GM19023 (cell line): ENCODE measurements around the gene NOXA1.

ENCODE experiments used
- ATAC-seq: cut with Tn5 transposase; IDR thresholded peaks from one replicate; pipeline ENCODE4 v1.9.1; 2021; ENCODE audit warnings: mild to moderate bottlenecking, moderate library complexity; ENCODE audit not compliant: unreplicated experiment

NOXA1 gene

DNA sequence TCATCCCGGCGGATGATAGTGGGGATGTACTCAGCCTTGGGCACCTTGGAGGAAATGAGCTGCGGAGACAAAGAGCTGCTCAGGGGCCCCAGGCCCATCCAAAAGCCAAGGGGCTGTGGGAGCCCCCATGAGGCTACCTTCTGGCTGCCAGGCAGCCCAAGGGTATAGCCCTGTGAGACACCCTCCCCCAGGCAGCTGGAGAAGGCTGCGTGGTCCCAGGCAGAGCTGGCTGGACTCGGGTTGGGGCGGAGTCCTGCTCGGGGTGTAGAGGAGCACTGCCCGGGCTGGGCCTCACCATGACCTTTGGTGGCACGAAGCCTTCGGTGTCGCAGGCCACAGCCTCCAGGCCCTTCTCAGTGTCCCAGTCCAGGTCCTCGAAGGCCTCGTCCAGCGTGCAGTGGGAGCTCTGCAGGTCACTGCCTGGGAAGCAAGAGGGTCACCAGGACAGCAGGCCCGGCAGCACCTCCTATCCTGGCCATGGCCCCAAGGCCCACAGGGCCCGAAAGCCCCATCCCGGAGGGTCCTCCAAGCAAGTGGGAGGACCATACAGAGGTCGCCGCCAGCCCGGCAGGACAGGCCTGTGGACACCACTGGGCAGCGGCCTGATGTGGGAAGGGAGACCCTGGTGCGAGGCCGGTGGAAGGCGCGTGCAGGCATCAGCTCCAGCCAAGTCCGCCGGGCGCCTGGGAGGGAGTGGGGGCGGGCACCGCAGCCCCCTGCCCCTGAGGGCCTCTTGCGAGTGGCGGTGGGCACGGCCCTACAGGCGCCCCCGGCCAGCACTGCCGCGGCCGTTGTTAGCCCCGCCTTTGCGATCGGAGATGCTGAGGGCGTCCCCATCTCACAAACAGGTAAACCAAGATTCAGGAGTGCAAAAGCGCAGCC is 29.8 kb downstream of the NOXA1 start:
- ATAC-seq: no peak

DNA sequence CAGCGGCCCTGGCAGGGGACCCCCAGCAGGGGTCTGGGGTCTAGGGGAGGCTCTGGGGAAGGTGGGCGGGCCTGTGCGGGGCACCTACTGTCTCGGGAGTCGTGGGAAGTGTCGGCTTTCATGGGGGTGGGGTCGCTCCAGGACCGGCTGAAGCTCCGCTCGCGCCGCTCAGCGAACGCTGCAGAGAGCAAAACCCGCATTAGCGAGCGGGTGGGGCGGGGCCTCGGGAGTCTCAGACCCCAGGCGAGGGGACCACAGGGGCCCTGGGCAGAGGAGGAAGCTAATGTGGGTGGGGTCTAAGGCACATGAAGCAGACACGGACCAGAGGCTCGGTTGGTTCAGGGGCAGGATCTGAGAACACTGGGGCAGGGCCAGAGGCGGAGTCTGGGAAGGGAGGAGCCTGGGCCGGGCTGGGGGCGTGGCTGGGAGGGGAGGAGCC is 30.5 kb downstream of the NOXA1 start:
- ATAC-seq: peak; percentile 40

DNA sequence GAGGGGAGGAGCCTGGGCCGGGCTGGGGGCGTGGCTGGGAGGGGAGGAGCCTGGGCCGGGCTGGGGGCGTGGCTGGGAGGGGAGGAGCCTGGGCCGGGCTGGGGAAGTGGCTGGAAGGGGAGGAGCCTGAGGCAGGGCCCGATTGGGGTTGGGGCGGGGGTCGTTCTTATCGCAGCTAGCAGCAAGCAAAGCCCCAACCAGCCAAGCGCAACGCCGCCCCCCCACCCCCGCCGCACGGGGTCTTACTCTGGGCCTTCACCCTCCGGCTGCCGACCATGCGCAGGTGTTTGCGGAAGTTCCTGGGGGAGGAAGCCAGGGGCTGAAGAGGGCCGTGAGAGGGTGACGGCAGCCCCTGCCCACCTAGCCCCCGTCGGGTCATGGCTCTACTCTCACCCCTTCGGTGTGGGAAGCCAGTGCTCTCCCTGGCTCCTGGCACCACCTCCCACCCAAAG is 31.0 kb downstream of the NOXA1 start:
- ATAC-seq: no peak

DNA sequence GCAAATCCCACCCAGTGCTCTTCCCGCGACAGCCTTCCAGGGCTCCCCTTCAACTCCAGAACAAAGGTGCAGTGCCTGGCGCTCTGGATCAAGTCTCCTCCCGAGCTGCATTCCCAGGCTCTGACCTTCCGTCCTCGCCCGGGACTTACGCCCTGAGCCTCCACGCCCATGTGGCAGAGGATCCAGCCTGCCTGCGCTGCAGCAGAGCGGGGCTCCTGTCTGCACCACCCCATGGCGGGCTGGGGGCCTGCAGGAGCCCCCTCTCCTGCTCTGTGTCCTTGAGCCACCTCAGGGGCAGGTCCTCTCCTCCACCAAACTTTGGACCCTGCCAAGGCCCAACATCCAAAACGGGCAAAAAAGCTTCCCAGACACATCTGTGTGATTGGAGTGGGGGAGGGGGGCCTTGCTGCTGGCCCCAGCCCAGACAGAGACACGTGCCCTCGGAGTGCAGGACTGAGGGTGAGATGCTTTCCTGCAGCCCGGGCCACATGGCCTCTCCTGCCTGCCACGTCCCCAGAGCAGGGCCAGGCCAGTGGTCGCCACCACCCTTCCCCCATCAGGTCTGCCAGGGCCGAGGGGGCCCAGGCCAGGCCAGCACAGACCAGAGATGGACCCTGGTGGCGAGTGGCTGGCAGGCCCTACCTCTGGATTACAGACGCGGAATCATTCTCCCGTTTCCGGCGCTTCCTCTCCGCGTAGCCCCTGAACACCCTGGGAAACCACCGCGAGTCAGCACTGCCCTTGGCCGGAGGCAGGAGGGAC is 31.6 kb downstream of the NOXA1 start:
- ATAC-seq: no peak

DNA sequence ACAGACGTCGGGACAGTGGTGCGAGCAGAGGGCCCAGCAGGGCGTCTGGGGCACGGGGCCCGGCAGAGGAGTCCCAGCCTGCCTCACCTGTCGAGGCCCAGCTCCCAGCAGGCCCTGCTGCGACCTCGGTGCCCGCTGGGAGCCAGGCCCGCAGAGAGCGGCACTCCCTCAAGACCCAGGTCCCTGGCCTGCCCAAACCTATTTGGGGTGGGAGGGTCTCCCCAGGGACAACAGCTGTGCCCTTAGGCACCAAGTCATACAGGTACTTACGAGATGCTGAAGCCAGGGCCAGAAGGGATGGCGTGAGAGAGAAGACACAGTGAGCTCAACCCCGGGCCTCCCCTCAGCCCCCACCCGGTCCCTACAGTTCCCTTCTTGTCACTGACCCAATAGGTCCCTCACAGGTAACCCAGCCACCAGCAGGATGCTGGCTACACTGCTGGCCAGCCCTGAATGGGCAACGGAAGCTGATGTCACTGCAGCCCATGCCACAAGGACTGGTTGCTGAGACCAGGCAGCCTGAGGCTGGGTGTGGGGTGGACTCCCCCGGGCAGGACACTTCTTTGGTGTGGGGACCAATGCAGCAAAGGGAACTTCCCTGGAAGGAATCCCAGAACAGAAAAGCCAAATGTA is 32.3 kb downstream of the NOXA1 start:
- ATAC-seq: no peak

DNA sequence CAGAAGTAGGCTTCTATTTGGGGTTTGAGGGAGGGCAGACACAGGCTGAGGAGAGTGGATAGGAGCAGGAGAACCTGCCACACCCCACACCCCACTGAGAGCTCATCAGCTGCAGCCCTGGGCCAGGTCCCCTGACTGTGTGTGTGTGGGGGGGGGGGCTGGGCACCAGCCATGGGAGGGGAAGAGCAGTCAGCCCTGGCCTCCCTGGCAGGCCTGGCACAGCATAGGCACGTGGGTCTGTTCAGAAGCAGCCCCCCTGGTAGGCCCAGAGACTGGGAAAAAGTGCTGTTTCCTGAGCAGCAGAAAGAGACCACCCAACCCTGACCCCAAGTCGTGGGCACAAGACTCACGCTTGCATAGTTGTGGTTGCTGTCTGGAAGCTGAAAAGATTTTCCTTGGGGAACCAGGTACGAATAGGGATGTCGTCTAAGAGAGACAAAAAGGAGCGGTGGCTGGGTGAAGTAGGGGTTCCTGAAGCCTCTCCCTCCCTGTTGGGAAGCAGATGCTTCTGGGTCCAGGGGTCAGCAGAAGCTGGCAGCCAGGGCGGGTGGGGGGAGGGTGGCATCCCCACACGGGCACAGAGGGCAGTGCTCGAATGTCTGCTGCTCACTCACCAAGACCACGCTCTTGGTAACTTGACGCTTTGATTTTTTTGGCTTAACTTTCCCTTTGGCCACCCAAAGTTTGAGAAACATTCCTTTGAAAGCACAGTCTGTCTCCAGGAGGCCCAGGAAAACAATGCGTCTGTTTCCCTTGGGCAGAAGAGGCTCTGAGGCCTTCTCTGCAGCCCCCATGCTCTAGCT is 33.1 kb downstream of the NOXA1 start:
- no peak for ATAC-seq

DNA sequence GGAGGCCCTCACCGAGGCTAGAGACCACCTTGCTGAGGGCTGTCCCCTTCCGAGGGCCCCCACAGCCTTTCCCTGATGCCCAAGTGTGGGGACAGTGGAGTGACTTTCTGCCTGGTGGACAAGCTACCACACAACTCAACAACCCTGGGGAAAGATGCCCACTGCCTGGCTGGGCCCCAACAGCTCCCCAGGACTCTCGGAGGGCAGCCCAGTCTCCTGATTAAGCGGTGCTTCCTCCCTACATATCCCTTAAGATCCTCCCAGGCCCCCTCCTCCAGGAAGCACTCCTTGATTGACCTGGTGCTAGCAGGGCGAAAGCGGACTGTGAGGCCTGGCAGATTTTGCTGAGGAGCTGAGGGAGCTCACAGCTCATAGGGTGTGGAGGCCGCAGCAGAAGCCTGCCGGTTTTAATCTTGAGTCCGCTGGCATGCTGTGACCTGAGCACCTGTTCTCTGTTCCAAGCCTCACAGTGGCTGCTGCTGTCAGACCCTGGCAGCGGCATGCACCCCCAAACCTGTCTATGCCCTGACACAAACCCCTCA is 33.7 kb downstream of the NOXA1 start:
- no peak for ATAC-seq

DNA sequence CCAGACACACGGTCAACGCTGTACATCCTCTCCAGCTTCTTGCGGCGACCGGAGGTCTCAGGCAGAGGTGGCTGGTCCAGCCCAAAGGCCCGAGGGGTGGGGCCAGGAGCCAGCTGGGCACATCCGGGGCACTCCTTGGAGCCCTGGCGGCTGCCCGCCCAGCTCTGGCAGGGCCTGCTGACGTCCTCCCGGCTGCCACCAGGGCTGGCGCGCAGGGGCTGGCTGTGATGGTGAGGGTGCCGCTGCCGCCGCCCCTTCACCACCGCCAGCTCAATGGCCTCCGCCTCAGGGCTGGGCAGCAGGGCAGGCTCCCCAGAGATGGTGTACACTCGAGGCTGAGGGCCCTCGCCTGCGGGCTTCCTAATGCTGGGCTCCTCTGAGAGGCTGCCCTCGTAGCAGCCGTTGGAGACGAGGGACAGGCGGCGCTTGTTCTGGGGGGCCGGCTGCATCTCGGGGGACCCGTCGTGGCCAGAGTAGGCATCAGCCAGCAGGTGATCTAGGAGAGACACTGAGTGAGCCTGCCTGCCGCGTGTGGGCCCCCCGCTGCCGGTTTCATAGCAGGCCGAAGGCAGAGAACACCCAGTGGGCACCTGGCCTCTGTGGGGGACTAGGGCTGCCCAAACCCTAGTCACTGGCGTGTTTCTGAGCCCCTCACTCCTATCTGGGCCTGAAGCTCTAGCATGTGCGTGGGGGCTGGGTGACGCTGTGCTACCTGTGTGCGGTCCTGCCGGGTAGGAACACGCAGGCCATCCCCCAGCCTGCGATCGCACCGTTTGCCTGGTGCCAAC is 34.4 kb downstream of the NOXA1 start:
- ATAC-seq: no peak

DNA sequence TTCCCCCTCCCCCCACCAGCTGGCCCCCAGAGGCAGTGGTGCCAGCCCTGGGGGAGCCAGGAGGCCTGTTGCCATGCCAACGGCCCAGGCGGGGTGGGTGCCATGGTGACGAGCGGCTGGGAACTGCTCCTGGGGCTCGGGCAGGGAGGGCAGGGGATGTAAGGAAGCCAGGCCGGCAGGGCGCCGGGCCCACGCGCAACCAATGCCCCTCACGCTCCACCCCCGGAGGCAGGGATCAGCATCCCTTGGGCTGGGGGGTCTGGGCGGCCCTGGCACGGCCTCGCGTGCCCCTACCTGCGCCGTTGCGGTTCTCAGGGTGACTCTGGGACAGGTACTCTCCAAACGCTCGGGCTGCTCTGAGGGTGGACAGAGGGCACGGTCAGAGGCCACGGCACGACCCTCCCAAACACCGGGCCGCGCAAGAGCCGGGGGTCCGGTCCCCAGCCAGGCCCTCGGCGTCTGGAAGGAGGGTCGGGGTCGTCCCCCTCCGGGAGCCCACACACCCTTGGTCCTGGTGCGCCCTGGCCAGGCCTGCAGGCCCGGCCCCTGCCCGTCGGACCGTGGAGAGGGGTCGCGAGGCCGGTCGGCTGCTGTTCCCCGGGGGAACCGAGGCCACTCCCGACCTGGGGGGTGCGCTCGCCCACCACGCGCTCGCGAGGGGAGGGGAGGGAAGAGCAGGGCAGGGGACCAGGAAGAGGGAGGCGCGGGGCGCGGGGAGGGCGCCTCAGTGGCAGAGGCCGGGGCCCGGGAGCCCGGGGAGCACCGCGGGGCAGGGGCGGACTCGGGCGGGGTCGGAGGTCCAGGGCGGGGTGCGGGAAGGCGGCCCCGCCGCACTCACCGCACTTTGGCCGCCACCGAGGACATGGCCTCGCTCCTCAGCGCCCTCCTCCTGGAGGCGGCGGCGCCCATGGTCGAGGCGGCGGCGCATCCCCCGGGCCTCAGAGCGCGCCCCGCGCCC is 35.3 kb downstream of the NOXA1 start:
- ATAC-seq: peak; percentile 16

DNA sequence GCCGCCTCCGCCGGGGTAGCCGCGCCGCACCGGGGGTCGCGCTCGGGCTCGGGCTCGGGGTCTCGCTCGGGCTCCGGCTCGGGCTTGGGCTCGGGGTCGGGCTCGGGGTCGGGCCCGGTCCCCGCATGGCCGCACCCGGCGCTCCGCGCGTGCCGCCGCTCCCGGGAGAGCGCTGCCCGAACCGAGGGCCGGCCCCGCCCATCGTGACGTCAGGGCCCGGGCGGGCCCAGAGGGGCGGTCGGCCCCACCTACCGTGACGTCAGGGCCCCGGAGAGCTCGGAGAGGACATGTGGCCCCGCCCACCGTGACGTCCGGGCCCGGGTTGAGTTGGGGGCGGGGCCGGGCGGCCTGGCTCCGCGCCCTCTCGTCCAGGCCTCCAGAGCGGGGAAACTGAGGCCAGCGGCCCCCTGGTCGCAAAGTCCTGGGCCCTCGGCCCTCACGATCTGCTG is 36.0 kb downstream of the NOXA1 start, which contains the start of gene NSMF:
Gene NSMF (minus strand): TSS at position 183 of the 449 bp plus-strand sequence. CDS start 232 bp downstream, outside the sequence.
- peak; percentile 78 for ATAC-seq

DNA sequence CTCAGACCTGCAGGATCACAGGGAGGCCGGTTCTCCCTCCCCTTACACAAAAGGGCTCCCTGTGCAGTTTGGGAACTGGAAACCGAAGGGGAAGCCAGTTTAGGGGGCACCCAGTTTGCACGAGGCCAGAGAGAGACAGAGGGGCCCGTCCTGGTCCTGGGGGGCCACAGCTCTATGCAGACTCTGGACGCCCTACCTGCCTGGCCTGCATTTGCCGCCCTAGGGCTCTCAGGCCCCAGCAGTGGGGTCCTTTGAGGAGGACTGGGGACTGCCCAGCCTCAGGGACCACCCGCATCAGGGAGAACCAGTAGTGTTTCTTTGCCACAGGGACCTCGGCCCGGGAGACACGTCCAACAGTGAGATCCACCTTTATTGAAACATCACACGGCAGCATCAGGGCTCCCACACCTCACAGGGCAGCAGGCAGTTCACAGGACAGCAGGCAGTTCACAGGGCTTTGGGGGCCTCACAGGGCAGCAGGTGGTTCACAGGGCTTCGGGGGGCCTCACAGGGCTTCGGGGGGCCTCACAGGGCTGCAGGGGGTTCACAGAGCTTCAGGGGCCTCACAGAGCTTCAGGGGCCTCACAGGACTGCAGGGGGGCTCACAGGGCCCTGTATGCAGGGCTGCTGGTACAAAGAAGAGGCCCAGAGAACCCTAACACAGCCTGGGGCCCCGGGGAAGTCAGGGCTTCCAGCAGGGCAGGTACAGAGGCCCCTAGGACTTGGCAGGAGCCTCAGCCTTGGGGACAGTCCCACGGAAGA is 36.6 kb downstream of the NOXA1 start:
- ATAC-seq: no peak

DNA sequence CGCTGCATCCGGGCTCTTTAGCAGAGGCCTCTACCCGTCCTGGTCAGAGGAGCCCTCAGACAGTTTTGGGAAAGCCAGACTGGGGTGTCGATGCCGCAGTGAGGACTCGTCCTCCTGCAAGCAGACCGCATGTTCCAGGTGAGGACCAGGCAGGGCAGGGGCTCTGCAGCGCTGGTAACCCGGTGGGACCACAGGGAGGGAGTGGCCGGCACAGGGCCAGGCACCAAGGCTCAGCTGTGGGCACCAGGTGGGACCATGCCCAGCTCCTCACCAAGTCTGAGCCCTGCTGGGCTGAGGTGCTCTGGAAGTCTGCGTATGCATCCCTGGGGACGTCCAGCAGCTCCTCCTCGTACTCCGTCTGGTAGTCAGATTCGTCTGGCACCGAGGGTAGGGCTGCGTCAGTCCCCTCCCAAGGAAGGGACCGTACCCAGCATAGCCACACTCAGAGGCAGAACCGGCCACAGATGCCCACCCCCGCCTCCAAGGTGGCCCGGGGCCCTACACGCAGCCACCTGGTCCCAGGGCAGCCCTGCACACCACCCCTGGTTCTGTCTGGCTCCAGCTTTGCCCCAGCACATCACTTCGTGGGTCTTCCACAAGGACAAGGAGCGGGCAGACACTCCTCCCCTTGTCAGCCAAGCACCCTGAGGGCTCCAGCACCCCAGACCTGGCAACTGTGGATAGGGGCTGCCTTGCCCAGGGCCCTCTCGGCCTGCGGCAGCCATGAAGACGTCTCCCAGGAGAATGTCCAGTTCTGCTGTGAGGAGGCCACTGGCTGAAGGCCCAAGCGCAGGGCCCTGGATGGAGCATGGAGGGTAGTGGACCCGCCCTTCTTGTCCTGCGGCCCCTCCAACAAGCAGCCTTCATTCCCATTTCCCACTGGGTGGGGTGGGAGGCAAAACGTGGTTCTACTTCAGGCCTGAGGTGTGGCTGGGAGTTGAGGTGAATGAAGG is 37.4 kb downstream of the NOXA1 start:
- ATAC-seq: no peak

DNA sequence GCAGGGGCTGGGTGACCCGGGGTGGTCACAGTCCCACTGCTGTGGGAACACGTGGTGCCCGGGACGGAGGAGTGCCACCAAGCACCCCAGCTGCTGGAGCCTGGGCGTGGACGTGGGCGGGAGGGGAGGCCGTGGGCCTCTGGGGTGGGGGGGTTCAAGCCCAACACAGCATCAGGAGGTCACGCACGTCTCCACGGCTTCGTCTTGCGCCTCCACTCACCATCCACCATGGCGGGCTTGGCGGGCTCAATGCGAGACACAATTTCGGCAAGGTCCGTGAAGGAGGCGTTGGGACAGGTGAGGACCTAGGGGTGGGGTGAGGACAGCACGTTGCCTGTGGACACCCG is 38.1 kb downstream of the NOXA1 start:
- ATAC-seq: no peak

DNA sequence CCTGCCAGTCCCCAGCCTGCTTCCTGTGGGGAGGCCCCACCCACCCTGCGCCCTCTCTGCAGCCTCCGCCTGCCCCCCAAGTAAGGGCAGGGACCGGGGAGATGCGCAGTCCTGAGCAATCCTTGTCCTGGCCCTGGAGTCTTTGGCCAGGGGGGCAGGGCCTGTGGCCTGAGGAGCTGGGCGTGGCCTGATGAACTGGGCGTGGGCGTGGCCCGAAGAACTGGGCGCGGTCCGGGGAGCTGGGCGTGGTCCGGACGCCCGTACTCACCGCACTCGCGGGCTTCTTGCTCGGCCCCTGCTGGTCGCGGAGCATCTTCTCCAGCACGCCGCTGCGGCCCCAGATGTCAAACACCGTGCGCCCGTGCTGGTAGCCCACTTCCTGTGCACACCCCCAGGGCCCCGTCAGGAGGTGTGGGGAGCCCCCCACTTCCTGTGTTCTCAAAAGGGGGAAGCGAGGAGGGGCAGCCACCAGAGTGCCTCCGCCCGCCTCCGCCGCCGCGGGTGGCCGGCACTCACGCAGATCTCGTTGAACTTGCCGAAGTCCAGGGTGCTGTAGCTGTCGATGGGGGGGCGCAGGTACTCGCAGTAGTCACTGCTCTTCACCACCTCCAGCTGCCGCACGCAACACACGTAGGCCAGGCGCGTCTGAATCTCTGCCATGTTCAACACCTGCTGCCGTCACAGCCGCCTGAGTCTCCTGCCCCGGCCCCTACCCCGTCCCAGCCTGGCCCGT is 38.6 kb downstream of the NOXA1 start:
- no peak for ATAC-seq

DNA sequence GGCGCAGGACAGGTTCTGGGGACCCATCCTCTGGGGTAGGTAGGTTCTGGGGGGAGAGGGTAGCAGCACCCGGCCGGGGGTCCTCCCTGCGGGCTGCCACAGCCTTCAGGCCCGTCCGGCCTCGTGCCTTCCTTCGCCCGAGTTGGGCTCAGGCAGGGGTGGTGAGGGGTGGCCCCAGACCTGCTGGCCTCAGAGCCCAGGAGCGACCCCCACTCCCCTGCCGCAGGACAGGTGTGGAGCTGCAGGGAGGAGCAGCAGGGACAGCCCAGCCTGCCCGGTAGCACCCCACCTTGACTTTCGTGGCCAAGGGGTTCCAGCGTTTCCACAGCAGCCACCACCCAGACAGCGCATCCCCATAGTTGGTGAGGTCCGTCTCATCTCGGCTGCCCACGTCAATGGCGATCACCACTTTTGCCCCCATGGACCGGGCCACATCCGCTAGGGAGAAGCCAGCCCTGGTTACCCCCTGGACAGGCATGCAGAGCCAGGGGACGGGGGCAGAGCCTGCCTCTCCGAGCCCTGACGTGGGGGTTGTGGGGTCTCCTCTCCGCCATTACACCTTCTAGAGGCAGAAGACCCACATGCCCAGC is 39.3 kb downstream of the NOXA1 start:
- no peak for ATAC-seq
